ENCODE data around the gene VNN1. TPM values are rescaled to one million over a fixed set of nuclear protein-coding genes. Genes with fewer than 3 reads are reported as not detected.

VNN1 gene
- total and polyA plus RNA-seq, 3 experiments from 2014 or later, result not detected

Other genes with a start within 250 kb of the VNN1 start
- gene STX7, start 200.9 kb downstream of the VNN1 start, total RNA-seq, result 10 to 100 TPM; 19.0 to 25.1 TPM
- 11.4 TPM for gene STX7, start 200.9 kb downstream of the VNN1 start, polyA plus RNA-seq
- gene TAAR9, start 175.8 kb downstream of the VNN1 start, total RNA-seq, result not detected
- gene TAAR9, start 175.8 kb downstream of the VNN1 start, polyA plus RNA-seq, result not detected
- not detected for gene TAAR8, start 161.4 kb downstream of the VNN1 start, total RNA-seq
- not detected for gene TAAR8, start 161.4 kb downstream of the VNN1 start, polyA plus RNA-seq
- gene TAAR6, start 143.7 kb downstream of the VNN1 start, total RNA-seq, result not detected
- gene TAAR6, start 143.7 kb downstream of the VNN1 start, polyA plus RNA-seq, result not detected
- not detected for gene TAAR5, start 124.3 kb downstream of the VNN1 start, total RNA-seq
- gene TAAR5, start 124.3 kb downstream of the VNN1 start, polyA plus RNA-seq, result not detected
- gene TAAR2, start 89.8 kb downstream of the VNN1 start, total RNA-seq, result not detected
- gene TAAR2, start 89.8 kb downstream of the VNN1 start, polyA plus RNA-seq, result not detected
- not detected for gene TAAR1, start 54.9 kb downstream of the VNN1 start, total RNA-seq
- not detected for gene TAAR1, start 54.9 kb downstream of the VNN1 start, polyA plus RNA-seq
- 1 to 10 TPM; 5.1 to 6.0 TPM for gene VNN2, start 43.8 kb upstream of the VNN1 start, total RNA-seq
- gene VNN2, start 43.8 kb upstream of the VNN1 start, polyA plus RNA-seq, result 35.8 TPM
- gene SLC18B1, start 84.6 kb upstream of the VNN1 start, total RNA-seq, result 1 to 10 TPM; 7.1 to 7.3 TPM
- gene SLC18B1, start 84.6 kb upstream of the VNN1 start, polyA plus RNA-seq, result 14.7 TPM
- 1,000 to 10,000 TPM; 1,945 to 2,001 TPM for gene RPS12, start 100.5 kb upstream of the VNN1 start, total RNA-seq
- gene RPS12, start 100.5 kb upstream of the VNN1 start, polyA plus RNA-seq, result 2,302 TPM

Data from CD8-positive, alpha-beta memory T cell (primary cell).